ENCODE data around the gene KIFBP. TPM values are rescaled to one million over a fixed set of nuclear protein-coding genes. Genes with fewer than 3 reads are reported as not detected.

Gene KIFBP
- total and polyA plus RNA-seq, 9 of the 15 experiments (the other 6 are each of a cell fraction or from before 2014, with no cell fraction given), result 5.6 to 23.2 (median 14.8) TPM

GRCh38 chr10:68957284-68957615, 31.4 kb upstream of the KIFBP start (continued):
- TF ChIP-seq ETS1 (conservative IDR thresholded peaks at IDR 0.05; ENCODE audit: control insufficient read depth, low read depth, low read length), result no peak
- TF ChIP-seq ZKSCAN8 (CRISPR knock-in tag; IDR thresholded peaks at IDR 0.05), result no peak
- no peak for TF ChIP-seq RCOR1 (IDR thresholded peaks at IDR 0.05; ENCODE audit: borderline replicate concordance in 1 of 2, low read depth in 2 of 2, low read length in 2 of 2)
- TF ChIP-seq ESRRA (IDR thresholded peaks at IDR 0.05; ENCODE audit: borderline replicate concordance, low read depth), result peak; percentile 62; the same call in 1 of the 2 replicates
- TF ChIP-seq ZNF699 (CRISPR knock-in tag; IDR thresholded peaks at IDR 0.05; ENCODE audit: insufficient replicate concordance), result no peak
- TF ChIP-seq DNMT1 (IDR thresholded peaks at IDR 0.05), result 0 out of 2 replicates have a peak, but pooled peaks have one; percentile 26
- TF ChIP-seq ATF1 (CRISPR knock-in tag; IDR thresholded peaks at IDR 0.05), result no peak
- TF ChIP-seq ATF1 (tag; IDR thresholded peaks at IDR 0.05), result 0 out of 2 replicates have a peak, but pooled peaks have one; percentile 16
- no peak for TF ChIP-seq ZNF445 (CRISPR knock-in tag; IDR thresholded peaks at IDR 0.05; ENCODE audit: low read depth)
- no peak for TF ChIP-seq FOS (IDR thresholded peaks at IDR 0.05; ENCODE audit: extremely low read depth, insufficient read length)
- TF ChIP-seq COPS2 (conservative IDR thresholded peaks at IDR 0.05), result no peak
- 0 out of 2 replicates have a peak, but pooled peaks have one; percentile 6 for TF ChIP-seq CREB5 (CRISPR knock-in tag; IDR thresholded peaks at IDR 0.05)
- no peak for TF ChIP-seq ZNF143 (CRISPR knock-in tag; IDR thresholded peaks at IDR 0.05)
- TF ChIP-seq GABPB2 (CRISPR knock-in tag; conservative IDR thresholded peaks at IDR 0.05), result no peak
- TF ChIP-seq, protein P1, sequence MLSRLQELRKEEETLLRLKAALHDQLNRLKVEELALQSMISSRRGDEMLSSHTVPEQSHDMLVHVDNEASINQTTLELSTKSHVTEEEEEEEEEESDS (CRISPR knock-in tag; IDR thresholded peaks at IDR 0.05), result no peak
- TF ChIP-seq MAZ (CRISPR knock-in tag; conservative IDR thresholded peaks at IDR 0.05 in 1 of 2, IDR thresholded peaks at IDR 0.05 in 1 of 2), result no peak
- TF ChIP-seq MCM2 (IDR thresholded peaks at IDR 0.05; ENCODE audit: low read depth), result no peak
- TF ChIP-seq, protein P2, sequence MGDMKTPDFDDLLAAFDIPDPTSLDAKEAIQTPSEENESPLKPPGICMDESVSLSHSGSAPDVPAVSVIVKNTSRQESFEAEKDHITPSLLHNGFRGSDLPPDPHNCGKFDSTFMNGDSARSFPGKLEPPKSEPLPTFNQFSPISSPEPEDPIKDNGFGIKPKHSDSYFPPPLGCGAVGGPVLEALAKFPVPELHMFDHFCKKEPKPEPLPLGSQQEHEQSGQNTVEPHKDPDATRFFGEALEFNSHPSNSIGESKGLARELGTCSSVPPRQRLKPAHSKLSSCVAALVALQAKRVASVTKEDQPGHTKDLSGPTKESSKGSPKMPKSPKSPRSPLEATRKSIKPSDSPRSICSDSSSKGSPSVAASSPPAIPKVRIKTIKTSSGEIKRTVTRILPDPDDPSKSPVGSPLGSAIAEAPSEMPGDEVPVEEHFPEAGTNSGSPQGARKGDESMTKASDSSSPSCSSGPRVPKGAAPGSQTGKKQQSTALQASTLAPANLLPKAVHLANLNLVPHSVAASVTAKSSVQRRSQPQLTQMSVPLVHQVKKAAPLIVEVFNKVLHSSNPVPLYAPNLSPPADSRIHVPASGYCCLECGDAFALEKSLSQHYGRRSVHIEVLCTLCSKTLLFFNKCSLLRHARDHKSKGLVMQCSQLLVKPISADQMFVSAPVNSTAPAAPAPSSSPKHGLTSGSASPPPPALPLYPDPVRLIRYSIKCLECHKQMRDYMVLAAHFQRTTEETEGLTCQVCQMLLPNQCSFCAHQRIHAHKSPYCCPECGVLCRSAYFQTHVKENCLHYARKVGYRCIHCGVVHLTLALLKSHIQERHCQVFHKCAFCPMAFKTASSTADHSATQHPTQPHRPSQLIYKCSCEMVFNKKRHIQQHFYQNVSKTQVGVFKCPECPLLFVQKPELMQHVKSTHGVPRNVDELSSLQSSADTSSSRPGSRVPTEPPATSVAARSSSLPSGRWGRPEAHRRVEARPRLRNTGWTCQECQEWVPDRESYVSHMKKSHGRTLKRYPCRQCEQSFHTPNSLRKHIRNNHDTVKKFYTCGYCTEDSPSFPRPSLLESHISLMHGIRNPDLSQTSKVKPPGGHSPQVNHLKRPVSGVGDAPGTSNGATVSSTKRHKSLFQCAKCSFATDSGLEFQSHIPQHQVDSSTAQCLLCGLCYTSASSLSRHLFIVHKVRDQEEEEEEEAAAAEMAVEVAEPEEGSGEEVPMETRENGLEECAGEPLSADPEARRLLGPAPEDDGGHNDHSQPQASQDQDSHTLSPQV (IDR thresholded peaks at IDR 0.05), result 0 out of 2 replicates have a peak, but pooled peaks have one; percentile 5
- no peak for TF ChIP-seq PHB (CRISPR knock-in tag; IDR thresholded peaks at IDR 0.05)
- TF ChIP-seq, protein P3, sequence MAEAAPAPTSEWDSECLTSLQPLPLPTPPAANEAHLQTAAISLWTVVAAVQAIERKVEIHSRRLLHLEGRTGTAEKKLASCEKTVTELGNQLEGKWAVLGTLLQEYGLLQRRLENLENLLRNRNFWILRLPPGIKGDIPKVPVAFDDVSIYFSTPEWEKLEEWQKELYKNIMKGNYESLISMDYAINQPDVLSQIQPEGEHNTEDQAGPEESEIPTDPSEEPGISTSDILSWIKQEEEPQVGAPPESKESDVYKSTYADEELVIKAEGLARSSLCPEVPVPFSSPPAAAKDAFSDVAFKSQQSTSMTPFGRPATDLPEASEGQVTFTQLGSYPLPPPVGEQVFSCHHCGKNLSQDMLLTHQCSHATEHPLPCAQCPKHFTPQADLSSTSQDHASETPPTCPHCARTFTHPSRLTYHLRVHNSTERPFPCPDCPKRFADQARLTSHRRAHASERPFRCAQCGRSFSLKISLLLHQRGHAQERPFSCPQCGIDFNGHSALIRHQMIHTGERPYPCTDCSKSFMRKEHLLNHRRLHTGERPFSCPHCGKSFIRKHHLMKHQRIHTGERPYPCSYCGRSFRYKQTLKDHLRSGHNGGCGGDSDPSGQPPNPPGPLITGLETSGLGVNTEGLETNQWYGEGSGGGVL (CRISPR knock-in tag; IDR thresholded peaks at IDR 0.05), result no peak

All from K562 (cell line).